HG02623 (cell line): ENCODE measurements around the gene KCNMA1.
"Not testable (repeated sequence)": the region's sequence is repeated elsewhere in the genome, so short reads cannot be mapped to it uniquely, and the experiment has no call there.

Experiments used
- ATAC-seq: cut with Tn5 transposase; IDR thresholded peaks from one replicate; pipeline ENCODE4 v1.9.1; 2021; ENCODE audit warnings: moderate library complexity; ENCODE audit not compliant: unreplicated experiment

KCNMA1 gene

DNA sequence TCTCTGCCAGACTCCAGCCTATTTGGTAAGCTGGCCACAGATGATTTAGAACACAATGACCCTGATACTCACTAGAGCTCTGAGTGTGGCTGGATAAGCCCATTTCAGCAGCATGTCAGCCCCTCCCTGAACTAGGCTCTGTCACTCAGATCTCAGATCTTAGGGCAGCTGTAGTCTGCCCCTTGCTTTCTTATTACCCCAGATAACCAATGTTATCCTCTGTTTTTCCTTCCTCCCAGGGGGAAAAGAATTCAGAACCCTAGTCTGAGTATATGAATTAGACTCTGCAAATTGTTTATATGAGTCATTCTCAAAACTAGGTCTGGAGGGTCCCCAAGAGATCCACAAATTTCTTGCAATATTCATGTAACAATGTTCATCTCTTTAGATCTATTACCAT lies 286.2 kb downstream of the KCNMA1 start:
- no peak for ATAC-seq

DNA sequence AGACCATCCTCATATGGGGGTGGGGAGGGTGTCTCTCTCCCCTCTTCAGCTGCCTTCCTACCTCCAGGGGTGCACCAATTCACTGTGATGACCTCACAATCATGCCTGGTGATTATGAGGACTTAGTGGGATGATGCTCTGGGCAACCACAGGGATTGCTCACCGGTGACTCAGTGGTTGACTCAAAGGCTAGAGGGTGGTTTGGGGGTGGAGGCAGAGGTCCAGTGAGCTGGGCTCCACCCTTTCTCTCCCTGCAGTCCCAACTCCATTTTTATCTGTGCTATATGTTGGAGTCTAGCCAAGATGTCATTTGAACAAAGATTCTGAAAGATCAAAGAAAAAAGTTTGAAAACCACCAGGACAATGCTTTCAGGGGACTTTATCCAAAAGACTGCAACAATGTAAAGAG lies 286.9 kb downstream of the KCNMA1 start:
- ATAC-seq, result no peak

DNA sequence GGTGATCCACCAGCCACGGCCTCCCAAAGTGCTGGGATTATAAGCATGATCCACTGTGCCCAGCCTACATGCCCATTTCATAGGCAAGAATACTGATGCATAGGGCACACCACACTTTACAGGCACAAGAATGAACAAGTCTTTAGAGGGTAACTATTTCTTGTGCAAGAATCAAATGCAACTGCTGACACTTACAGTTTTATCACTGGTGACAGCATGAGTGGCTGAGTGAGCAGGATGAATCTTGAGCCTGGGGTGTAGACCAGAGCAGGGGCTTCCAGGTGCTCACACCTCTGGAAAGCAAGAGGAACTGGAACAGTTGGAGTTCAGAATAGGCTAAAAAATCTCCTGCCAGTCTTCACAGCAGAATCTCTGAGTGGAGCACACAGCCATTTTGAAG lies 287.5 kb downstream of the KCNMA1 start:
- no peak for ATAC-seq

DNA sequence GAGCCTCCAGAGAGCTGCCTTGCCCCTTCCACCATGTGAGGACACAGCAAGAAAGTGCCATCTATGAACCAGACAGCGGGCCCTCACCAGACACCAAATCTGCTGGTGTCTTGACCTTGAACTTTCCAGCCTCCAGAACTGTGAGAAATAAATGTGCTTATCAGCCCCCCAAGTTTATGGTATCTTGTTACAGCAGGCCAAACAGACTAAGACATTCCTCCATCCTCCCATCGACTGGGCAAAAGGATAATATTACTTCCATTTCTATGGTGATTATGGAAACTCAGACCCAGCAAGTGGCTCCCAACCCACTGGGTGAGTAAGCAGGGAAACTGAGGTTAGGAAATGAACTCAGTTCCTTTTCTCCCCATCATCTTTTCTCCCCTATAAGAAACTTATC lies 288.4 kb downstream of the KCNMA1 start:
- ATAC-seq, result no peak

DNA sequence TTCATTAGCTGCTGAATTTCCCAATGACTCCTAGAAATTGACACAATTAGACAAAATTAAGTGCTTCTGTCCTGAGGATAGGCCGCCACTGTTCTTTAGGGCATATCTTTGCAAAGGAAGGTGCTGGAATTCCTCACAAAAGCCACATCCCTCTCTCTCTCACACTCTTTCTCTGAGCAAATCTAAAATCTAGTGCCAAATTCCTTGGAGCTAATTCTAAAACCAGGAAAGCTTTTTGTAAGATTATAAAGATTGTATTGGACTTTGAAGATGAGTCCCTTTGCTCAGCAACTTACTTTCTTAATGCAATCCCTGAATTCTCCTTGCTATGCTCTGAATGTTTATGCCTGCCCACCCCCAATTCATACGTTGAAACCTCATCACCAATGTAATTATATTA lies 288.9 kb downstream of the KCNMA1 start:
- no peak for ATAC-seq

DNA sequence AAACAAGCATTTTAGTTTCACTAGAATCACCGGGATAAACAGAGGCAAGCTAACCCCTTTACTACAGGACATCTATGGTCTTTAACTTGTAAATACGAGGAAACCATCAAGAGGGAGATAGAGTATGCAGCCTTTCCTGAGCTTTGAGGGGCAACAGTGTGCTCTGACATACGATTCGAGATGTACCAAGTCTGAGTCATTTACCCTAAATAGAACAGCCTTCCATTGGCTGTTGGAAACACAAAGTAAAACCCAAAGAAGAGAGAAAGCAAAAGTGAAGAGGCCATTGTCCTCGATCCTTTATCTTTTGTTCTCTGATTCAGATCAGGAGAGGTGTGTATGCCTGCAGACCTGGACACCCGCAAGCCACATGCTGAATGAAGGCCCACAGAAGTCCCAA lies 289.5 kb downstream of the KCNMA1 start:
- ATAC-seq, result no peak

DNA sequence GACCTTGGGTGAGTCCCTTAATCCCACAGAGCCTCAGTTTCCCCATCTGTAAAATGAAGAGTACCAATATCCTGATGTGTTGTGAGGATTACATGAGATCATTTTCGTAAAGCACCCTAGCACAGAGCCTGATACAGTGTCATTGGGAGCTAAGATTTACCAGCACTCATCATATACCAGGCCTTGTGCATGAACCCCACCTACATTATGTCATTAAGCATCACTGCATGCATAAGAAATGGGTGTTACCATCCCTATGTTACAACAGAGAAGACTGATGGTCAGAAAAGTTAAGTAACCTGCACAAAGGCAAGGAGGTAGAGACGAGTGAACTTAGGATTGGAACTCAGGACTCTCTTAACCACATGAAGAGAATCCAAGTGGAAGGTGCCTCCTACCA lies 290.6 kb downstream of the KCNMA1 start:
- ATAC-seq, result no peak

DNA sequence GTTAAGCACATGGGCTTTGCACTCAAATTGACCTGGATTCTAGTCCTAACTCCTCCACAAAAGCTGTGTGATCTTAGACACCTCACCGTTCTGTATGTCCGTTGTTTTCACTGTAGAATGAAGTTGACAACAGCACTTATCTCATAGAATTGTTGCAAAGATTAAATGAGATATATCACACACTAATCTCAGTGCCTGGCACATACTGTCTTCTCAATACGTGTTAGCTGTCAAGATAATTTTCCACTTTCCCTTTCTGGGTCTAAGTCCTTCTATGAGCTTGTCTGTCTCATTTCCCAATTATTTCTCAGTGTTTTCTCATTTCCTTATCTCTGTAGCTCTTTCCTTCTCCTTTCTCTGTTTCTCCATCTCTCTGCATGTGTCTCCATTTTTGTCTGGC lies 296.6 kb downstream of the KCNMA1 start:
- no peak for ATAC-seq

DNA sequence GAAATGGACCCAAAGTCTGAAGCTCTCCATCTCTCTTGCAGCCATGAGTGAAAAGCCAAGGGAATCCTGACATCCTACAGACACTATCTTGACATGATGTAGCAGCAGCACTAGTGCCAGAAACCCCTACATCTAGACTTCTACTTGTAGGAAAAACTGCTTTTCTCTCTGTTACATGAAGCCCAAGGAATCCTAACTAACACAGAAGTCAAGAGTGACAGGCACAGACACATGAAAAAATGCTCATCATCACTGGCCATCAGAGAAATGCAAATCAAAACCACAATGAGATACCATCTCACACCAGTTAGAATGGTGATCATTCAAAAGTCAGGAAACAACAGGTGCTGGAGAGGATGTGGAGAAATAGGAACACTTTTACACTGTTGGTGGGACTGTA lies 297.7 kb downstream of the KCNMA1 start:
- not testable (repeated sequence) for ATAC-seq

DNA sequence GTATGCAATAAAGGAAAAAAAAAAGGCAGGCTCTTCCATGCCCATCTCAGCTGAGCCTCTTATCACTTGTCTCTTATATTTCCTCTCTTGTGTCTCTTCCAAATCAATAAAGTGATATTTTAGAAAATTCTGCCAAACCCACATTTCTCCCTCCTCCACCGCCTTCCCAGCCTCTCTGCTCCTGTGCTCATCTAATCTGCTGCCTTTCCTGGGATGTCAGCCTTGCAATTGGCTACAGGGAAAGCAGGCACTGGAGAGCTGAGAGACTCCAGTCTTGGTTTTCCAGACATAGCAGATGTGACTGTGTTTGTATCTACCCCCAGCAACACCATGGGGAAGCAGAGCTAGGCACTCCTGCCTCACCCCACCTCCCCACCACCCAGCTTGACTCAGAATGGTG lies 298.4 kb downstream of the KCNMA1 start:
- ATAC-seq, result no peak

DNA sequence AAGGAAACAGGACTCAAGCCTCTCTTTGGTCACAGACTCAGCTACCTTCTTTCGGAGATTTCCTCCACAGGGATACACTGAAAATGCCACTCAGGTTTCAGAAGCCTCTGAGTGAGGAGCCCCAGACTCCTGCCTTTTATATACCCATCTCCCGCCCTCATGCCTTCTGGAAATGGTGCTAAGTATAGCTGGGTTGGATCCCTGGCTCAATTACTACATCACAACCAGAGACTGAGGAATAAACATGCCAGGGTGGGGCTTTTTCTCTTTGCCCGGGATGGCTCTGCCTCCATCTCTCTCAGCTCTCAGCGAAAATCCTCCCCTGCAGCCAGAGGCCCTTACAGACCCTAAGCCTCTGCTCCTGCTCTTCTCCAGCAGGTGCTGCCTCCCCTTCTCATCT lies 299.5 kb downstream of the KCNMA1 start:
- no peak for ATAC-seq

DNA sequence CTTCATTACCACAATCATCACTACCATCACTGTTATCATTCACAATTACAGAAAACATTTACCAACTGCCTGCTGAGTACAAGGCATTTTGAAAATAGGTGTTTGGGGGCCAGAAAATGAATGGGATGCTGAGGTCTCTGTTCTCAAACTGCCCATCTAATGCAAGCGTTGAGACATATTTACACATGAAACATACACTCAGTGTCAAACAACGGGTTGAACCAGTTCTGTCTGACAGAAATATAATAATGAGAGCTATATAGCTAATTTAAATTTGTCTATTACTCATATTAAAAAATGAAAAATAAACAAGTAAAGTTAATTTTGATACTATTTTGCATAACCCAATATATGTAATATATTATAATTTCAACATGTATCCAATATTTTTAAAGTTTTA lies 303.1 kb downstream of the KCNMA1 start:
- ATAC-seq, result no peak

DNA sequence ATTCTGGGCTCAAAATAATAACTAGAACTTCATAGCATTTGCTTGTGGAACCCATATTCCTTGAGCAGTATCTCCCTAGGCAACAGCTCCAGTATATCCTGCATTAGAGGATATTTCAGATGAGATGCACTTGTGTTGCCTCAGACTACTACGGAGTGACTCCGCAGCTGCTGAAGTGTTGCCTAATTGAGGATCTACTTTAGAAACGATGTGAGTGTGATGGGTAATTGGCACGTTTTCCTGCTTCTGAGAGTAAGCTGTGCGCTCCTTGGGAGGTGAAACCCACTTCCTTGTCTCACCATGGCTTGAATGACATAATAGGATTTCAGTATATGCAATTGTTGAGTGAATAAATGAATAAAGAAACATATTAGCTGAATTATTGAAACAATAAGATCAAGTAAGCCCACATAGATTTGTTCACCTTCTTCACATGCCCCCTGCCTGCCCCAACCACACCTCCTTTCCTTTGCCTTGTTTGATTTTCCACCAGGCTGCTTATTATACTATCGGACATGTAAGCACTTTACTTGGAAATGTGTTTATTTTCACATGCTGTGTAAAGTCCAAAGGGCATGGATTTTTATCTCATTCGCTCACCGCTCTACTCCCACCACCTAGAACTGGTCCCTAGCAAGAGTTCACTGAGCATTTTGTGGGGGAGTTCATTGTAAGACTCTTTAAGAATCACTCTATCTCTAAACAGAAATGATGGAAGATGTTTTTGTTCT lies 303.8 kb downstream of the KCNMA1 start:
- ATAC-seq, result no peak

DNA sequence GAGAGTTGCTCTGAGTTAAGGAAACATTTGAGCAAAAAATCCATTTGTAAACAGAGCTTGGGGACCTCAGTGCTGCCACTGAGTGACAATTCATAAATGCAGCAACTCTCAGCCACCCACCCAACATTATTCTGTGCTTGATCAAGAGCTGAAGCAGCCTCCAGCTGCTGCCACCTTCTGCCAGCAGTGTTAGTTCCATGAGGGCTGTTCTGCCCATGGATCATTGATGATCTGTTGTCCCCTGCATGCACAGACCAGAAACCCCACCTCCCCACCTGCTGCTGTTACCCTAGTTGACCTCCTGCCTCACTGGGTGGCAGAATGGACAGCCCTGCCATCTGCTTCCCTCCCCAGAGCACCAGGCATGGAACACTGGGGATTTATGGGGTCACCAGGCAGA lies 305.4 kb downstream of the KCNMA1 start:
- no peak for ATAC-seq

DNA sequence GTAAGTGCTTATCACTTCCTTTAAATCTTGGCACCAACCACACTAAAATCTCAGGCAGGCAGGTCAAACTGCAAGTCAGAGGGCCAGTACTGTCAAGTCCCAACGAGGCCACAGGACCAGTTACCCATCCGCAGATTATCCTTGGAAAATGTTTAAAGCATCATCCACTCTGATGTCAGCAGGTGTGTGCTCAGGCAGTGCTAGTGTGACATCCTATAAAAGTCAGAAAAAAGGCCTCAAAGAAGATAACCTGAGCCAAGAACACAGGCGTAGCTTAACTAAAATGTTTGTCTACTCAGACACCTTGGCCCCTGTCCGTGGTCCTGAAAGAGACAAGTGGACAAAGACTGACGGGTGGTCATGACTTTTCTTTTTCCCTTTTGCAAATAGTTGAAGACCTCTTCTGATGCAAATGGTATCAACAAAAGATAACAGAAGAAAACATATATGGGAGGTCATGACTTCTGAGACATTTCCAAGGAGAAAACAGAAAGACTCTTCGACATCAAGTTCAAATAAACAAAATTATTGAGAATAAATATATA lies 309.3 kb downstream of the KCNMA1 start:
- no peak for ATAC-seq

DNA sequence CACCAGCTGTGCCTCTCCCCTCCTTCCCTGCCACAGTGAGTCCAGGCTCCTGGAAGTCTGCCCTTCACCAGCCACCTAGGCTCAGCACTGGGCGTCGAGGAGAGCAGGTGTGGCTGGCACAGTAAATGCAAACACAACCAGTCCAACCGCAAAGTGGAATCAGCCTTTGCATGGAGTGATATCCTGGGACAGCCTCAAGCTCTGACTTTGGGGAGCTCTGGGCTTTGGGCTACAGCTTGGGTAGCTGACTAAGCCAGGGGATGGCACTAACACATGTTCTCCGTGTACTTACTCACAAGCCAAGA lies 312.4 kb downstream of the KCNMA1 start:
- no peak for ATAC-seq

DNA sequence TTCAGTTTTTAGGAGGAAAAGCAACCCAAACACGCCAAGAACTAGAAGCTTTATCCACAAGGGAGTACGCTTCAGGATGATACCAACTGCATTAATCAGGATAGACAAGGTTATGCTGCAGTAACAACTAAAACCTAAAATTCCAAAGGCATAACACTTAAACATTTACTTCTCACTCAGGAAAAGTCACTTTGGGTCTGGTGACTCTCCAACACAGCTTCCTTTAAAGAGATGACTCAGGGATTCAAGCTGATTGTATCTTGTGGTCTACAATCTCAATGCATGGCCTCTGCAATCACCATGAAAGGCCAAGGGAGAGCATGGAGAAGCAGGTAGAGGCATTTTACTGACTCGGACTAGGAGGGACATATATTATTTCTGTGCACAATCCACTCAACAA lies 315.8 kb downstream of the KCNMA1 start:
- ATAC-seq, result no peak

DNA sequence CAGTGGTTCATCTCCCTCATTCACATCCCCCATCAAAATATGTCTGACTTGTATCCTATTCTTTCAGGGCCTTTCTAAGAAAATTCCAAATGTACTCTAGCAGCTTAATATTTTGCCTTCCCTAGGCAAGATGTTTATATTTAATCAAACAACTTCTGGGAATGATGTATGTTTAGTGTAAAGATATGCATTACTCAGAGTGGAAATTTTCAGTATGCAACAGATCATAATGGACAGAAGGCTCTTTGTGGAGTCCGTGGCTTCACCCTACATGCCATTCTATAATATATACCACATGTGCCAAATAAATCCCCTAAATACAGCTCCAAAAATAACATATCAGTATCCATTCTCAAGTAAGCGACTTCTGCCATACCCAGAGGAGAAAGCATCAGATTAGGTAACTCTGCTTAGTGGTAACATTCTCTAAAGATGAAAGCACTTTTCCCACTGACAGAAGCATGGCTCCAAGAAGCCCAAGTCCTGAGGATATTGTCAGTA lies 316.6 kb downstream of the KCNMA1 start:
- ATAC-seq, result no peak

DNA sequence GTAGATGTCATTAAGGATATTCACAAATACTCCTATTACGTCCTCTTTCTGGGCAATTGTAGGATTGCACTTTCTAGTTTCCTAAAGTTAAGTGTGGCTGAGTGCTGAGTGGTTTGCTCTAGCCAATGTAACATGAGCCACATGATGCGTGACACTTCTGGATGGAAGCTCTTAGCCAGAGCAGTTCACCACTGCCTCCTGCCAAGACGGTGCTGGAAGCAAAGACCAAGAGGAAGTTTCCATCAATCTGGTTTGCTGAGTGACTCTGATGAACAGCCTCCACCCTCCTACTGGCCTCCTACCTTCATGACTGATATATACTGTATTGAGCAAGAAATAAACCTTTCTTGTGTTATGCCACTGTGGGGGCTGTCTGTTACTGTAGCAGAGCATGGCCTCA lies 318.1 kb downstream of the KCNMA1 start:
- ATAC-seq, result no peak

DNA sequence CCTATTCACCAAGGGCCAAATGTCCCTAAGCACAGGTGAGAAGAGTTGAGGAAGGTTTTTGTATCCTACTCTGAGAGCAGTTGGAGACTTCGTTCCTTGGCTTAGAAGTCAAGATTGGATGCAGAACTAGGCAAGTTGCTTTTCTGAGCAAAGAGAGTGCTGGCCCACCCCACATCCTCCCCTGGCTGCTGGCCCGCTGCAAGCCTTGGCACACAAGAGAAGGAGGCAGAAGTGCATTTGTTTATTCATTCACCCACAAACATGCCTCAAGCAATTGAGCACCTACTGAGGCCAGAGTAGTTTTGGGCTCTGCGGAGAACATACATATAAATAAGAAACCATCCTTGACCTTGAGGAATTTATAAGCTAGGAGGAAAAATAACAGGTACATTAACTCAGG lies 318.9 kb downstream of the KCNMA1 start:
- ATAC-seq, result no peak

DNA sequence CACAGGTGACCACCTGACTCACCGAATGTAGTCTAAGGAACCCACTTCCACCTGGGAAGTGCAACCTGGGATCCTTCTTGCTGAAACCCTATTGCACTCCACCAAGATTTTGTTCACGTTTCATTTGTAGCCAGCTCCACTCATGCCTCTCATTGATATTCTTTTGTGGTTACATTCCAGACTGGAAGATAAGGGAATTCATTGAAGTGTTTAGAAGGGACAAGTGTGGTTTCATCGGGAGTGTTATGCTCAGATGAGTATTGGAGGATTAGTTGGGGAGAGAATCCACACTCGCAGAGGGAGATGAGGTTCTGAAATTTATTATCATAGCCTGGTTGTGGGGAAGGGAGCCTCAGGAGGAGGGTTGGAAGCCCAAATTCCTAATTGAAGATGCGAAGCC lies 320.4 kb downstream of the KCNMA1 start:
- ATAC-seq, result no peak

DNA sequence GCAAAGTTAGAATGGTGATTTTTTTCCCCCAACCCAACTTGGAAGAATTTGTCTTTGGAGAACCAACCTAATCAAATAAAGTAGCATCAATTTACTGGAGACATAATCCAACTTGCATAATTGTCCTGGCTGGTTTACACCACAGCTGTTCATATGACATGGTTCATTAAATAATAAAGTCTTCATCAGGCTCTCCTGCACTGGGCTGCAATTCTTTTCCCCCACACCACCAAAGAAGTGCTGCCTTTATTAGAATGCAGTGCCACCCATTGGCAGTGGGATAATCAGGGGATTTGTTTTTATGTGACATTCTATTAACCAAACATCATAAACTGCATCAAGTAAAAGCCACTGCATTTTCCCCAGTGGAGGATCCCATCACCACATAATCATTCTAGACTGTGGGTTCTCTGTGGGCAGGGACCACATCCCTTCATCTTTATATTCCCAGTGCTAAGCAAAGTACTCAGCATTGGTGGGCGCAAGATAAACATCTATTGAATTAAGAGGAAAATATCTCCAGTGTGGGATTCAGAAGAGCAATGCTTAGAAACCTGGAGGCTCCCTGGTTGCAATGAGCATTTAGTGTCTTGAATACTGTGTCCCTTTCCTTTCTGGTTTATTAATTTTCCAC lies 322.0 kb downstream of the KCNMA1 start:
- no peak for ATAC-seq
